ENCODE measurements around the gene OLIG3.

Gene OLIG3

GRCh38 chr6:137490961-137491360 lies 3.2 kb downstream of the OLIG3 start:
- Mint-ChIP-seq H3K36me3 (ENCODE audit: low read depth) (peaks cover 11% of the 10 kb centered on the region), H3K4me3 (no peak overlapping the region), H3K9me3 (no peaks in the 10 kb centered on the region), H3K4me1 (ENCODE audit: low read depth) (peaks cover 30% of the 10 kb centered on the region), H3K27me3 (ENCODE audit: low read depth) (peaks cover 95% of the 10 kb centered on the region), H3K27ac (peak overlapping the region; percentile 26)
- no peak for DNase-seq (ENCODE audit: low spot score)

GRCh38 chr6:137490006-137490905 lies 3.9 kb downstream of the OLIG3 start:
- no peaks in the 10 kb centered on the region for H3K9me3 Mint-ChIP-seq
- H3K36me3 Mint-ChIP-seq (ENCODE audit: low read depth): peaks cover 11% of the 10 kb centered on the region
- H3K27ac Mint-ChIP-seq: no peak overlapping the region
- peak overlapping the region; percentile 1 for H3K4me3 Mint-ChIP-seq
- H3K4me1 Mint-ChIP-seq (ENCODE audit: low read depth): peaks cover 25% of the 10 kb centered on the region
- peaks cover 94% of the 10 kb centered on the region for H3K27me3 Mint-ChIP-seq (ENCODE audit: low read depth)
- no peak for DNase-seq (ENCODE audit: low spot score)

GRCh38 chr6:137489046-137490005 lies 4.9 kb downstream of the OLIG3 start:
- H3K36me3 Mint-ChIP-seq (ENCODE audit: low read depth): peaks cover 3% of the 10 kb centered on the region
- H3K4me1 Mint-ChIP-seq (ENCODE audit: low read depth): peaks cover 18% of the 10 kb centered on the region
- H3K27me3 Mint-ChIP-seq (ENCODE audit: low read depth): peaks cover 91% of the 10 kb centered on the region
- peak overlapping the region; percentile 45 for H3K27ac Mint-ChIP-seq
- H3K9me3 Mint-ChIP-seq: no peaks in the 10 kb centered on the region
- DNase-seq (ENCODE audit: low spot score): no peak
- no peak overlapping the region for H3K4me3 Mint-ChIP-seq

- Mint-ChIP-seq H3K27me3 (ENCODE audit: low read depth) (peaks cover 92% of the 10 kb centered on the region), H3K9me3 (no peaks in the 10 kb centered on the region), H3K4me1 (ENCODE audit: low read depth) (peaks cover 14% of the 10 kb centered on the region), H3K4me3 (peak overlapping the region; percentile 58), H3K27ac (no peak overlapping the region), H3K36me3 (ENCODE audit: low read depth) (peaks cover 3% of the 10 kb centered on the region)
- DNase-seq (ENCODE audit: low spot score): no peak
Observed at GRCh38 chr6:137488150-137489045, 5.8 kb downstream of the OLIG3 start.

- Mint-ChIP-seq H3K27me3 (ENCODE audit: low read depth) (peaks cover 88% of the 10 kb centered on the region), H3K4me3 (no peak overlapping the region), H3K9me3 (no peaks in the 10 kb centered on the region), H3K27ac (no peak overlapping the region), H3K36me3 (ENCODE audit: low read depth) (peaks cover 2% of the 10 kb centered on the region), H3K4me1 (ENCODE audit: low read depth) (peaks cover 13% of the 10 kb centered on the region)
- no peak for DNase-seq (ENCODE audit: low spot score)
Observed at GRCh38 chr6:137487869-137488149, 6.4 kb downstream of the OLIG3 start.

GRCh38 chr6:137487181-137487868 lies 6.9 kb downstream of the OLIG3 start:
- Mint-ChIP-seq H3K4me3 (peak overlapping the region; percentile 45), H3K27ac (peak overlapping the region; percentile 75), H3K27me3 (ENCODE audit: low read depth) (peaks cover 87% of the 10 kb centered on the region)

GRCh38 chr6:137486416-137486815 lies 7.8 kb downstream of the OLIG3 start:
- H3K27ac Mint-ChIP-seq: no peak overlapping the region
- no peak for DNase-seq (ENCODE audit: low spot score)
- H3K4me1 Mint-ChIP-seq (ENCODE audit: low read depth): peaks cover 6% of the 10 kb centered on the region
- H3K4me3 Mint-ChIP-seq: no peak overlapping the region
- no peaks in the 10 kb centered on the region for H3K9me3 Mint-ChIP-seq
- peaks cover 84% of the 10 kb centered on the region for H3K27me3 Mint-ChIP-seq (ENCODE audit: low read depth)
- no peaks in the 10 kb centered on the region for H3K36me3 Mint-ChIP-seq (ENCODE audit: low read depth)

More at GRCh38 chr6:137487181-137487868, 6.9 kb downstream of the OLIG3 start:
- H3K36me3 Mint-ChIP-seq (ENCODE audit: low read depth): no peaks in the 10 kb centered on the region
- DNase-seq (ENCODE audit: low spot score): no peak
- peaks cover 8% of the 10 kb centered on the region for H3K4me1 Mint-ChIP-seq (ENCODE audit: low read depth)
- no peaks in the 10 kb centered on the region for H3K9me3 Mint-ChIP-seq

- H3K27me3 Mint-ChIP-seq (ENCODE audit: low read depth): peaks cover 60% of the 10 kb centered on the region
- no peaks in the 10 kb centered on the region for H3K4me1 Mint-ChIP-seq (ENCODE audit: low read depth)
- H3K9me3 Mint-ChIP-seq: no peaks in the 10 kb centered on the region
Observed at GRCh38 chr6:137480431-137480830, 13.8 kb downstream of the OLIG3 start.

GRCh38 chr6:137475103-137475502 lies 19.1 kb downstream of the OLIG3 start:
- Mint-ChIP-seq H3K4me1 (ENCODE audit: low read depth) (no peaks in the 10 kb centered on the region), H3K9me3 (no peaks in the 10 kb centered on the region), H3K4me3 (no peak overlapping the region), H3K27me3 (ENCODE audit: low read depth) (peaks cover 63% of the 10 kb centered on the region), H3K36me3 (ENCODE audit: low read depth) (no peaks in the 10 kb centered on the region), H3K27ac (no peak overlapping the region)
- no peak for DNase-seq (ENCODE audit: low spot score)

More at GRCh38 chr6:137480431-137480830, 13.8 kb downstream of the OLIG3 start:
- no peak overlapping the region for H3K4me3 Mint-ChIP-seq
- no peak for DNase-seq (ENCODE audit: low spot score)
- H3K27ac Mint-ChIP-seq: no peak overlapping the region
- H3K36me3 Mint-ChIP-seq (ENCODE audit: low read depth): no peaks in the 10 kb centered on the region

GRCh38 chr6:137473598-137473997 lies 20.6 kb downstream of the OLIG3 start:
- Mint-ChIP-seq H3K27me3 (ENCODE audit: low read depth) (peaks cover 52% of the 10 kb centered on the region), H3K4me3 (no peak overlapping the region), H3K27ac (no peak overlapping the region), H3K4me1 (ENCODE audit: low read depth) (no peaks in the 10 kb centered on the region), H3K36me3 (ENCODE audit: low read depth) (no peaks in the 10 kb centered on the region), H3K9me3 (no peaks in the 10 kb centered on the region)
- no peak for DNase-seq (ENCODE audit: low spot score)

GRCh38 chr6:137472641-137473137 lies 21.5 kb downstream of the OLIG3 start:
- Mint-ChIP-seq H3K9me3 (no peaks in the 10 kb centered on the region), H3K36me3 (ENCODE audit: low read depth) (no peaks in the 10 kb centered on the region), H3K27me3 (ENCODE audit: low read depth) (peaks cover 50% of the 10 kb centered on the region), H3K4me1 (ENCODE audit: low read depth) (no peaks in the 10 kb centered on the region), H3K4me3 (no peak overlapping the region), H3K27ac (no peak overlapping the region)
- DNase-seq (ENCODE audit: low spot score): no peak

- DNase-seq (ENCODE audit: low spot score): no peak
- H3K27ac Mint-ChIP-seq: no peak overlapping the region
Observed at GRCh38 chr6:137471986-137472385, 22.2 kb downstream of the OLIG3 start.

GRCh38 chr6:137471497-137471896 lies 22.7 kb downstream of the OLIG3 start:
- peaks cover 42% of the 10 kb centered on the region for H3K27me3 Mint-ChIP-seq (ENCODE audit: low read depth)
- no peak overlapping the region for H3K27ac Mint-ChIP-seq
- H3K4me3 Mint-ChIP-seq: no peak overlapping the region
- H3K4me1 Mint-ChIP-seq (ENCODE audit: low read depth): no peaks in the 10 kb centered on the region
- no peak for DNase-seq (ENCODE audit: low spot score)
- no peaks in the 10 kb centered on the region for H3K9me3 Mint-ChIP-seq
- no peaks in the 10 kb centered on the region for H3K36me3 Mint-ChIP-seq (ENCODE audit: low read depth)

More at GRCh38 chr6:137471986-137472385, 22.2 kb downstream of the OLIG3 start:
- Mint-ChIP-seq H3K9me3 (no peaks in the 10 kb centered on the region), H3K4me1 (ENCODE audit: low read depth) (no peaks in the 10 kb centered on the region), H3K4me3 (no peak overlapping the region), H3K36me3 (ENCODE audit: low read depth) (no peaks in the 10 kb centered on the region), H3K27me3 (ENCODE audit: low read depth) (peaks cover 45% of the 10 kb centered on the region)

Measured in T-helper 2 cell treated with Interferon-gamma antibody and Interleukin-4, amounts not matched to agents 5 μg/mL and 100 μg/mL, for 36 hours (primary cell).